Neuronal stem cell (in vitro differentiated cells): ENCODE measurements around the gene PPM1L.

ENCODE experiments used
- DNase-seq: peaks from one replicate; pipeline ENCODE4 v3.0.0-alpha.2; 2013; ENCODE audit warnings: low spot score
- H2AFZ ChIP-seq: one replicate; pipeline ENCODE4 v1.6.1; 2013; ENCODE audit warnings: mild to moderate bottlenecking, low read length, inconsistent platforms
- H2AK5ac ChIP-seq: 2 replicates; pipeline ENCODE4 v1.6.1; 2013; ENCODE audit warnings: low read depth, mild to moderate bottlenecking, inconsistent platforms, low read length, moderate library complexity, mixed read lengths
- H2BK120ac ChIP-seq: 2 replicates; pipeline ENCODE4 v1.6.1; 2013; ENCODE audit warnings: low read depth, mild to moderate bottlenecking, inconsistent platforms, low read length, moderate library complexity, mixed read lengths
- H2BK12ac ChIP-seq: one replicate; pipeline ENCODE4 v1.6.1; 2013; ENCODE audit warnings: low read length, inconsistent platforms
- H2BK15ac ChIP-seq: 2 replicates; pipeline ENCODE4 v1.6.1; 2013; ENCODE audit warnings: mild to moderate bottlenecking, low read length, inconsistent platforms, mixed read lengths
- H2BK5ac ChIP-seq: one replicate; pipeline ENCODE4 v1.6.1; 2013; ENCODE audit warnings: inconsistent platforms, mild to moderate bottlenecking, low read length, moderate library complexity
- H3K14ac ChIP-seq: one replicate; pipeline ENCODE4 v1.6.1; 2013; ENCODE audit warnings: low read length, inconsistent platforms
- H3K18ac ChIP-seq: 2 replicates; pipeline ENCODE4 v1.6.1; 2013; ENCODE audit warnings: low read length, inconsistent platforms
- H3K23ac ChIP-seq: 2 replicates; pipeline ENCODE4 v1.6.1; 2013; ENCODE audit warnings: low read depth, mild to moderate bottlenecking, mixed read lengths, low read length, inconsistent platforms; ENCODE audit not compliant: poor library complexity
- H3K27ac ChIP-seq: replicated peaks from 3 replicates; pipeline ENCODE4 v1.5.1; 2013; ENCODE audit warnings: low read length, inconsistent platforms
- H3K27me3 ChIP-seq, 3 experiments: 2 replicates each; pipeline ENCODE4 v1.6.1; 2013; ENCODE audit warnings: low read length in 3 of 3, mild to moderate bottlenecking in 2 of 3, inconsistent platforms in 1 of 3, low read depth in 1 of 3, mixed read lengths in 1 of 3, moderate library complexity in 1 of 3; ENCODE audit not compliant: control insufficient read depth in 3 of 3, insufficient read depth in 3 of 3
- H3K36me3 ChIP-seq, 2 donors: replicated peaks in 1 of 2; 2 replicates each; pipeline ENCODE4 v1.6.1; 2013; ENCODE audit warnings: low read length in 2 of 2; ENCODE audit not compliant: control insufficient read depth in 2 of 2, insufficient read depth in 2 of 2
- H3K4ac ChIP-seq: 2 replicates; pipeline ENCODE4 v1.6.1; 2013; ENCODE audit warnings: inconsistent platforms, mild to moderate bottlenecking, low read length, moderate library complexity
- H3K4me1 ChIP-seq, 2 donors: 1 replicate in 1 of 2; 2 replicates in 1 of 2; pipeline ENCODE4 v1.6.1; 2013; ENCODE audit warnings: low read length in 2 of 2, low read depth in 1 of 2; ENCODE audit not compliant: control insufficient read depth in 2 of 2, insufficient read depth in 1 of 2
- H3K4me2 ChIP-seq: one replicate; pipeline ENCODE4 v1.6.1; 2013; ENCODE audit warnings: mild to moderate bottlenecking, low read length, inconsistent platforms; ENCODE audit not compliant: insufficient read depth, poor library complexity, severe bottlenecking
- H3K4me3 ChIP-seq, 2 donors: 2 replicates each; pipeline ENCODE4 v1.5.1; 2013; ENCODE audit warnings: low read length in 2 of 2, mild to moderate bottlenecking in 2 of 2, inconsistent platforms in 1 of 2, moderate library complexity in 1 of 2
- H3K79me1 ChIP-seq: one replicate; pipeline ENCODE4 v1.6.1; 2013; ENCODE audit warnings: low read depth, mild to moderate bottlenecking, inconsistent platforms, low read length, moderate library complexity
- H3K9ac ChIP-seq: one replicate; pipeline ENCODE4 v1.6.1; 2013; ENCODE audit warnings: mild to moderate bottlenecking, low read depth, low read length, inconsistent platforms; ENCODE audit not compliant: poor library complexity
- H3K9me3 ChIP-seq, 2 donors: replicated peaks in 1 of 2; 2 replicates each; pipeline versions ENCODE3 to v1.6.1; 2013; ENCODE audit warnings: low read length in 2 of 2, mild to moderate bottlenecking in 2 of 2, inconsistent platforms in 1 of 2, low read depth in 1 of 2, mixed read lengths in 1 of 2, moderate library complexity in 1 of 2; ENCODE audit not compliant: control insufficient read depth in 2 of 2, insufficient read depth in 1 of 2
- H4K8ac ChIP-seq: one replicate; pipeline ENCODE4 v1.6.1; 2013; ENCODE audit warnings: low read depth, mild to moderate bottlenecking, inconsistent platforms, low read length, moderate library complexity
- H4K91ac ChIP-seq: one replicate; pipeline ENCODE4 v1.6.1; 2013; ENCODE audit warnings: low read length, low read depth, mild to moderate bottlenecking, inconsistent platforms; ENCODE audit not compliant: poor library complexity
- WGBS, 2 donors: extraction: QIAGEN DNeasy Blood & Tissue Kit; methylation state at CpG; one replicate each; pipeline ENCODE4 v1.1.7; 2013; ENCODE audit warnings: missing lambda C conversion rate in 2 of 2, mixed read lengths in 1 of 2; ENCODE audit not compliant: insufficient read length in 2 of 2, insufficient replicate concordance in 1 of 2; ENCODE audit errors: extremely low coverage in 2 of 2; 5-methylcytosine and 5-hydroxymethylcytosine counted together

The PPM1L gene

DNA sequence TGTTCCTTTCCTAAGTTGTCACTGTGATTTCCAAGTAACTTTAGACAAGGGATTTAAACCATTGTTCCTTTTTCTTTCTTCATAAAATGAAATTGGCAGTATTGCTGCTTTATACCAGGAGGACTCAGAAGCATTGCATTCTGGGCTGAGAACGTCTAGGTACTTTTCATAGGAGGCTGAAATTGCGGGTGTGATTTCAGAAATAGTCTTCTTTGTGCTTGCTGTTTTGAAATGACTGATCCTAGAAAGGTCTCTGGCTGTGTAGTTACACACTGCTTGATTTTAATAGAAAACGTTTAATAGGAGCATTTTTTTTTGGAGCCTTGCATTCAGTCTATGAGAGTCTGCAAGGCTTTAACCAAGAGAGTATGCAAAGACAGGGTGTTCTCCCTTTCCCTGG is 56.3 kb downstream of the PPM1L start:
- no peak overlapping the region for H3K23ac ChIP-seq
- no peak overlapping the region for H3K14ac ChIP-seq
- DNase-seq = no peak
- H3K4me2 ChIP-seq = no peak overlapping the region
- H3K4ac ChIP-seq = no peak overlapping the region
- H2BK12ac ChIP-seq = no peak overlapping the region
- H2AFZ ChIP-seq = no peak overlapping the region
- H2BK15ac ChIP-seq = no peak overlapping the region
- no peaks in the 10 kb centered on the region for H3K36me3 ChIP-seq
- H2BK120ac ChIP-seq = no peak overlapping the region
- no peak overlapping the region for H2BK5ac ChIP-seq
- H3K9ac ChIP-seq = no peak overlapping the region
- H3K18ac ChIP-seq = no peak overlapping the region
- no peak overlapping the region for H3K4me3 ChIP-seq
- no peak overlapping the region for H2AK5ac ChIP-seq
- H3K4me1 ChIP-seq = peaks cover 5 to 7% of the 10 kb centered on the region in 2 donors
- no peaks in the 10 kb centered on the region for H3K79me1 ChIP-seq
- no peaks in the 10 kb centered on the region for H3K27me3 ChIP-seq
- H4K91ac ChIP-seq = no peak overlapping the region
- H3K27ac ChIP-seq = no peak overlapping the region
- H4K8ac ChIP-seq = no peak overlapping the region
- H3K9me3 ChIP-seq = no peaks in the 10 kb centered on the region
- WGBS, 2 donors = no CpG with 5 or more reads among the region's 3 CpGs

DNA sequence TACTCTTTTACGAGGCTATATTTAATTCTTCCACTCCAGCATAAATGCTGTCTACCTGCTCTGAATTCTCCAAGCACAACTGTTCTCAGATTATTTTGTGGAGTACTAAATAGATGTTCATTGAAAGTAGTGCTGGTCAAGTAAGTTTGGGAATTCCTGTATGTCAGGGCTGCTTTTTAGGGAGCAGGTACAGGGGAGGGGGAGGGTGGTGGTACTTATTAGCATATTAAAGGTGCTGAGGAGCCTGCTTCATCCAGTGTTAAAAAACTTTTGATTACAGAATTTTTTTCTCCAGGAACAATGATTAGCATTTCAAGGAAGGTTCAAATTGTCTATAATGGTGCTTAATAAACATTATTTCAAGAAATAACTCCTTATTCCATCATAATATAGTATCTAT is 59.2 kb downstream of the PPM1L start:
- no peaks in the 10 kb centered on the region for H3K79me1 ChIP-seq
- no peak overlapping the region for H3K27ac ChIP-seq
- H2BK5ac ChIP-seq = no peak overlapping the region

GRCh38 chr3:160820022-160820421 is 64.0 kb downstream of the PPM1L start:
- no peak overlapping the region for H3K4ac ChIP-seq
- no peaks in the 10 kb centered on the region for H3K36me3 ChIP-seq
- H4K91ac ChIP-seq = no peak overlapping the region
- H3K4me3 ChIP-seq = no peak overlapping the region
- no peaks in the 10 kb centered on the region for H3K27me3 ChIP-seq
- no peak overlapping the region for H3K14ac ChIP-seq
- H3K9ac ChIP-seq = no peak overlapping the region
- H2AFZ ChIP-seq = no peak overlapping the region
- H3K9me3 ChIP-seq = no peaks in the 10 kb centered on the region
- H2BK120ac ChIP-seq = no peak overlapping the region
- no peak overlapping the region for H4K8ac ChIP-seq
- no peak overlapping the region for H3K18ac ChIP-seq
- WGBS, 2 donors = no CpG with 5 or more reads among the region's 1 CpG
- H3K4me2 ChIP-seq = no peak overlapping the region
- no peak overlapping the region for H2BK12ac ChIP-seq
- H2AK5ac ChIP-seq = no peak overlapping the region
- H3K4me1 ChIP-seq = peaks cover 0 to 3% of the 10 kb centered on the region in 2 donors
- H3K27ac ChIP-seq = no peak overlapping the region
- H2BK15ac ChIP-seq = no peak overlapping the region
- no peak for DNase-seq
- no peak overlapping the region for H2BK5ac ChIP-seq
- no peaks in the 10 kb centered on the region for H3K79me1 ChIP-seq
- no peak overlapping the region for H3K23ac ChIP-seq

More for the DNA sequence above, 59.2 kb downstream of the PPM1L start:
- Histone ChIP-seq H3K4me1 (no peaks in the 10 kb centered on the region), H3K23ac (no peak overlapping the region), H3K9ac (no peak overlapping the region), H2AK5ac (no peak overlapping the region), H2BK12ac (no peak overlapping the region), H4K8ac (no peak overlapping the region), H3K36me3 (no peaks in the 10 kb centered on the region), H2BK15ac (no peak overlapping the region), H2AFZ (no peak overlapping the region), H3K18ac (no peak overlapping the region), H3K4me3 (no peak overlapping the region), H3K27me3 (no peaks in the 10 kb centered on the region), H3K14ac (no peak overlapping the region), H3K4me2 (no peak overlapping the region), H3K9me3 (no peaks in the 10 kb centered on the region), H3K4ac (no peak overlapping the region), H4K91ac (no peak overlapping the region), H2BK120ac (no peak overlapping the region)
- no CpG with 5 or more reads among the region's 1 CpG for WGBS, 2 donors
- no peak for DNase-seq

DNA sequence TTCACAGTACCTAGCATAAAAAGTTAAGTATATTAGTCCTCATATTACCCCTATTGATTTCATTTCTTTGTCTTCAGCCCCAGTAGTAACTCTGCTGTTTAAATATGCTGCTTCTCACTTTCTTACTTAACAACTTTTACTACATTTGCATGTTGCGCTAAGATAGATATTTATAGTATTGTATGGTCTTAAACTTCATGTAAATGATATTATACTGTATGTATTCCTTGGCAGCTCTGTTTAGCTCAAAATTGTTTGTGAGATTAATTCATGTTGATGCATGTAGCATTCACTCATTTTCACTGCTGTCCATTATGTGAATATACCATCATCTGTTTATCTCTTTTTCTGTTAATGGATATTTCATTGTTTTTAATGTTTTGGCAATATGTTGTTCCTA is 64.4 kb downstream of the PPM1L start:
- no CpG with 5 or more reads among the region's 1 CpG for WGBS, 2 donors
- Histone ChIP-seq H3K36me3 (no peaks in the 10 kb centered on the region), H2BK5ac (no peak overlapping the region), H2BK120ac (no peak overlapping the region), H2BK12ac (no peak overlapping the region), H3K4me2 (no peak overlapping the region), H3K4me3 (no peak overlapping the region), H2AFZ (no peak overlapping the region), H3K4ac (no peak overlapping the region), H3K27ac (no peak overlapping the region), H3K79me1 (no peaks in the 10 kb centered on the region), H3K4me1 (peaks cover 0 to 6% of the 10 kb centered on the region in 2 donors), H3K23ac (no peak overlapping the region), H2AK5ac (no peak overlapping the region), H3K9me3 (no peaks in the 10 kb centered on the region), H4K8ac (no peak overlapping the region), H2BK15ac (no peak overlapping the region), H3K18ac (no peak overlapping the region), H3K9ac (no peak overlapping the region), H4K91ac (no peak overlapping the region), H3K14ac (no peak overlapping the region), H3K27me3 (no peaks in the 10 kb centered on the region)
- DNase-seq = no peak
